ENCODE measurements around the gene TRPV5.

- TF ChIP-seq CTCF (IDR thresholded peaks at IDR 0.05) (no peak), POLR2A (IDR thresholded peaks at IDR 0.05) (no peak), POLR2AphosphoS5 (IDR thresholded peaks at IDR 0.05) (no peak)
Observed at GRCh38 chr7:142897691-142898090, 35.9 kb downstream of the TRPV5 start.
